HEK293T (cell line): ENCODE data around the gene ZNF771.

ENCODE experiments used
- ARNT ChIP-seq: fragments of 450-650 bp; IDR thresholded peaks from 2 replicates; pipeline ENCODE4 v1.6.1; 2017; ENCODE audit warnings: mild to moderate bottlenecking
- BHLHE40 ChIP-seq: fragments of 450-650 bp; IDR thresholded peaks from 2 replicates; pipeline ENCODE4 v1.6.1; 2016; ENCODE audit warnings: mild to moderate bottlenecking, moderate library complexity, borderline replicate concordance
- CTBP1 ChIP-seq: fragments of 450-650 bp; IDR thresholded peaks from 2 replicates; pipeline ENCODE4 v1.6.1; 2016; ENCODE audit warnings: borderline replicate concordance
- ELF4 ChIP-seq: fragments of 450-650 bp; IDR thresholded peaks from 2 replicates; pipeline ENCODE4 v1.6.1; 2017; ENCODE audit warnings: antibody characterized with exemption
- FOXA1 ChIP-seq: fragments of 450-650 bp; IDR thresholded peaks from 2 replicates; pipeline ENCODE4 v1.6.1; 2016; ENCODE audit warnings: mild to moderate bottlenecking
- FOXK2 ChIP-seq: fragments of 450-650 bp; IDR thresholded peaks from 2 replicates; pipeline ENCODE4 v1.6.1; 2016; ENCODE audit warnings: mild to moderate bottlenecking
- FOXM1 ChIP-seq: fragments of 450-650 bp; IDR thresholded peaks from 2 replicates; pipeline ENCODE4 v1.6.1; 2017; ENCODE audit warnings: mild to moderate bottlenecking, borderline replicate concordance
- HDGF ChIP-seq: fragments of 450-650 bp; IDR thresholded peaks from 2 replicates; pipeline ENCODE4 v1.6.1; 2017; ENCODE audit warnings: antibody characterized with exemption, borderline replicate concordance
- L3MBTL2 ChIP-seq: fragments of 450-650 bp; conservative IDR thresholded peaks from 2 replicates; pipeline ENCODE4 v1.6.1; 2016; ENCODE audit warnings: mild to moderate bottlenecking
- NFRKB ChIP-seq: fragments of 450-650 bp; IDR thresholded peaks from 2 replicates; pipeline ENCODE4 v1.6.1; 2016; ENCODE audit warnings: mild to moderate bottlenecking, moderate library complexity
- SP1 ChIP-seq: fragments of 450-650 bp; IDR thresholded peaks from 2 replicates; pipeline ENCODE4 v1.6.1; 2017
- SUZ12 ChIP-seq: fragments of 450-650 bp; IDR thresholded peaks from 2 replicates; pipeline ENCODE4 v1.6.1; 2016; ENCODE audit warnings: mild to moderate bottlenecking
- TARDBP ChIP-seq: fragments of 450-650 bp; IDR thresholded peaks from 2 replicates; pipeline ENCODE4 v1.6.1; 2016

GRCh38 chr16:30434852-30435251 lies 27.4 kb downstream of the ZNF771 start:
- TF ChIP-seq FOXK2: no peak
- no peak for TF ChIP-seq SUZ12
- no peak for TF ChIP-seq FOXA1
- no peak for TF ChIP-seq ELF4
- no peak for TF ChIP-seq L3MBTL2
- TF ChIP-seq FOXM1: no peak
- no peak for TF ChIP-seq NFRKB
- TF ChIP-seq ARNT: no peak
- no peak for TF ChIP-seq SP1
- no peak for TF ChIP-seq HDGF
- TF ChIP-seq TARDBP: no peak
- TF ChIP-seq BHLHE40: no peak
- no peak for TF ChIP-seq CTBP1
